NCI-H2171 (cell line): ENCODE data around the gene TCERG1L.
A peak's percentile ranks its signal among the peaks of the same experiment; 100 is the strongest.

Experiments
- DNase-seq: peaks from one replicate; lab custom pipeline; 2025; lab: John Stamatoyannopoulos, UW

Gene TCERG1L

DNA sequence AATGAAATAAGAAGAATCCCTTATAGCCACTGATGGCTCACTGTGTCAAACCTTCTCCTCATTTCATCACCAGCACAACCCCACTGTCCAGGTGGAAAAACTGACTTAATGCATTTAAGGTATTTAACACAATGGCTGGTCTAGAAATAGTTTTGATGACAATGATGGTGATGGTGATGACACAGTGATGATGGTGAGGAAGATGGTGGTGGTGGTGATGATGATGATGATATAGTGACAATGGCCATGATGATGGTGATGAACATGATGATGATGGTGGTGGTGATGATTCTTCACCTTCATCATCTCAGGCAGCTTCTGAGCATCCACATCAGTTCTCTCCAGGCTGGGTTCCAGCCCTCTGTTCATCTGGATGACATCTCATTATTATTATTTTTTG is 186.6 kb downstream of the TCERG1L start:
- DNase-seq: no peak

DNA sequence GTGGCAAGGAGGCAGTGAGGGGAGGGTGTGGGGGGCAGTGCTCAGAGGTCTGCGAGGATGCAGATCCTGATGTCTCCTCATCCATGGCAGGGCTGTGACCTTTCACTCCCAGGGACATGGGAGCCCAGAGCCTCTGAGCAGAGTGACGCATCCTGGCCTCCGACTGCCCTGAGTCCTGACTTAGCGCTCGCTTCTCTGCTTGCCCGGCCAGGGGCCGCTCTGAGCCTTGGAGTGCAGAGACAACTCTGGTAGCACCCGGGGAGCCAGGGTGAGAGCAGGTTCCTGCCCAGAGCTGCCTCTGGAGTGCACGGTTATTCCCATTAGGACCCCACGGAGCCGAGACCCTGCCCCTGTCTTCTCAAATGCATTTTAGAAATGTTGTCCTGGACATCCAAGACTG is 188.0 kb downstream of the TCERG1L start:
- DNase-seq: no peak

DNA sequence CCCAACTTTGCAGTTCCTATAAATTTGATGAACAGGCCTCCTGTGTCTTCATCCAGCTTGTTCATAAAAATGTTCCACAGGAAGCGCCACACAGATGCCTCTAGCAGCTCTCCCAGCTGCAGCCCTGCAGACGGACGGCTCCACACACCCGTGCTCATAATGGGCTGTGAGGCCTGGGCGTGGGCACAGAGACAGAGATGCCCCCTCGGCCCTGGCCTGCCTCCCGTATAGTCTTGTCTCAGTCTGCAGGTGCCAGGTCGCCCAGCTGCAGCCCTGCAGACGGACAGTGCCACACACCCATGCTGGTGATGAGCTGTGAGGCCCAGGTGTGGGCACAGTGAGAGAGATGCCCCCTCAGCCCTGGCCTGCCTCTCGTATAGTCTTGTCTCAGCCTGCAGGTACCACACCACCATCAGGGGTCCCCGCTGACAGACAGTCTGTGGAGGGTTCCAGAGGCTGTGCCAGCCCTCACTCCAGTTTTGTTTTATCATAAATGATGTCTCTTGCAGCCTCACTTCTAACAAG is 189.9 kb downstream of the TCERG1L start:
- no peak for DNase-seq

DNA sequence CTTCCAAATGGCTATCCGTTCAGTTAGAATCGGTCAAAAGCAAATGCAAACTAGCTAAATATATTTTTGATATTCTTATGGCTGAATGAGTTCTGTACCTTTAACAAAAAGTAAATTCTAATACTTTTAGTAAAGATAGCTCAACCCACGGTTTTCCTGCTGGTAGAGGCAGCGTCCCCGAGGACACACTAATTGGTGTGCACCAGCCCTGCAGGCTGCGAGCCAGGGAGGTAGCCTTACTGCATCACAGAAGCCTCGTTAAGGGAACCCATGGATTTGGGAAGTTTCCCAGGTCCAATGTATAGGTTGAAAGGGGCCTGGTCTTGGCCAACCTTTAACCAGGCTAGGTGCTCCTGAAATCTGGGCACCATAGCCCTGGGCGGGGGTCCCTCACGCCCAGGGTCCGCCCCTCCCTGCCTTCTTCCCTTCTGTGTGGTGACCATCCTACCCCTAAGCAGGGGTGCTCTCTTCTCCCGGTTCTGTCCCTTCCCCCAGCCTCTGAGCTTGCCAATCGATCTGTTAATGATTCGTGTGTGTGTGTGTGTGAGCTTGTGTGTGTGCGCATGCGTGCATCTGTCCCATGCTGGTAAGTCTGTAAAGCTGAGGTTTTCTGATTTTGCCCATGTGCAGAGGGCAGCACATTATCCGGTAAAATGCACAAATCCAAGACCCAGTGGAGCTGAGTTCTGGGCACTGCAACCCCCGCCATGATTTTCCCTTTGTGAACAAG is 191.7 kb downstream of the TCERG1L start:
- DNase-seq: no peak

DNA sequence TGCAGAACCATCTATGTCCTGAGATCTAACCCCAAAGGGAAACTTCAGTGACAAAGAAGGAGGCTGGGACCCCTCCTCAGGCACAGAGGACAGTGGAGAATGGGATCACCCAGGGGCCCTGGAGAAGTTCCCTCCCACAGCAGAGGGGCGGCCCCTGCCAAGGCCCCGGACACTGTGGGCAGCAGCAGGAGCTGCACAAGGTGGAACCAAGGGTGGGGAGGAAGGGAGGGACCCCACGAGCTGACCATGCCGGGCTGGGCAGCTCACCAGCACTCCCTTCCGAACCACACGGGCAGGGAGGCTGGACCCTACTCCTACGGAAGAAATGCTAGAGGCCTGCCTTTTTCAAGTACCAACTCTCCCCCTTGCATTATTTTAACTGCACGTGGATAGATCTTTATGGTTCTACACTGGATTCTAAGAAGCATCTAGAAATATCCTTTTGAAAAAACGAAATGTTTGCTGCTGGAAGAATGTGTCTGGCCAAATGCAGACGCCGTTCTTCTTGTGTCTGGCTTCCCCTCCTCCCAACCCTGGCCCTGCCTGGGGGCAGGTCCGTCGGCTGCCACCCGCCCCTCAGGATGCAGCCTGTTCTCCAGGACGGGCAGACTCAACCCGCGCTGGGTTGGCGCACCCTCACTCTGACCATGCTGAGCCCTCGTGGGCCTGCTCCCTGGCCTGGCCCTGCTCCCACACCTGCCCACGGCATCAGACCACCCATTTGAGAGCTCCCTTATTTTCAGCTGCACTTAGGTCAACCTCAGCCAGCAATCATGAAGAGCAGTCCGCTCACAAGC is 193.9 kb downstream of the TCERG1L start:
- no peak for DNase-seq

DNA sequence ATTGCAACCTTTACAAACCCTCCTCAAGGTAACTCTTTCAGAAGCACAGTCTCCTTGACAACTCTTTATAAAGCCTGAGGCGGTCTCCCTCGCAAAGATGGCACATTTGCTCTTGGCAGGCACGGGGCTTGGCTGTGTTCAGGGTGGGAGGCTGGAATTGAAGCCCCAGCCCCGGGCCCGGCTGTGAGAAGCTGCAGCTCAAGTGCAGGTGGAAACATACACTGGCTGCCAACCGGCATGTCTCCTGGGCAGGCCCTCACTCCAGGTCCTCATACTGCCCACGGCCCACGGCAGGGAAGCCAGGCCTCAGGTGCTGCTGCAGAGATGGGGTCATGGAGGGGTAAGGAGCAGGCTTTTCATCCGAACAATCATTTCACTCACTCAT is 194.5 kb downstream of the TCERG1L start:
- no peak for DNase-seq

DNA sequence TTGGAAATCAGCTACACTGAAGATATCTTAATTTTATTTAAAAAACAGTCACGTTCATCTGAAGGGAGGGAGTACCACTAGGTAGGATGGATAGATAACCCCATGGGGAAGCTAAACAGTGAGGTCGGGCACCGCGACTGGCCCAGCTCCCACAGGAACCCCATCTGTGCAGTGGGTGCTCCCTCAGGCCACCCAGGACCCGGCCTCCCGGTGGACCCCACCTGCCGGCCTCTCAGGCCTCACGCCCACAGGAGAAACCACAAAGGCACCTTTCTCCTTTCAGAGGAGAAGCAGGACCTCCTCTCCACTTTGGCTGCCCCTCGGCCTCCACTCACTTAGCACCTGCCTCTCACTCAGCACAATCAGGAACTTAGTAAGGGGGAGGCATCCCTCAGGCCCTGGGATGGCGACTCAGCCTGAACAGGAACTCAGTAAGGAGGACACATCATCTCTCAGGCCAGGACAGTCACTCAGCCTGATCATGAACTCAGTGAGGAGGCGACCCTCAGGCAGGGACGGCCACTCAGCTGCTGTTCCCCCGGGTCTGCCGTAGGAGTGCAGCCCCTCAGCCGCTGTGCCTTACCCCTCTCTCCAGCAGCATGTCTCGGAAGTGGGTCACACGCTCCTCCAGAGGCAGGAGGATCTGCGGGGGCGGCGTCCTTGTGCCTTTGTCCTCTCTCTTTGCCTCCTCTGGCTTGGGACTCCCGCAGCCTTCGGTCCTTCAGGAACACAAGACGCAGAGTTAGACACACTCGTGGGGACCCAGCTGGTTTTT is 195.1 kb downstream of the TCERG1L start:
- DNase-seq: no peak

DNA sequence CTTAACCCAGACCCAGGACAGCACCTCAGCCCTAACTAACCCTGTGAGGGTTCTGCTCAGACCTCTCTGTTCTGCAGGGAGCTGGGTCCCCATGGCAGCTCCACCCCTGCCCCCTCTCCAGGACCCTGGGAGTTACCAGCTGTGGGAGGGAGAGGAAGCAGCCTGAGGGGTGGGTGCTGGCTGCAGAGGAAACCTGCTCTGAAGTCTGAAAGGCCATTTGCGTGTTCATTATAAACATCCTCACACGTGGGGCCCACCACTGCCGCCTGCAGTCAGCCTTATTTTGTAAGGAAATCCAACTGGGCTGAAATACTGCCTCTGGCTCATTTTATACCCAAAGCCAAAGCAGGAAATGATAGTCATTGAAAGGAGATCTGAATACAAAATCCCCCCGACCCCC is 195.7 kb downstream of the TCERG1L start:
- DNase-seq: no peak

DNA sequence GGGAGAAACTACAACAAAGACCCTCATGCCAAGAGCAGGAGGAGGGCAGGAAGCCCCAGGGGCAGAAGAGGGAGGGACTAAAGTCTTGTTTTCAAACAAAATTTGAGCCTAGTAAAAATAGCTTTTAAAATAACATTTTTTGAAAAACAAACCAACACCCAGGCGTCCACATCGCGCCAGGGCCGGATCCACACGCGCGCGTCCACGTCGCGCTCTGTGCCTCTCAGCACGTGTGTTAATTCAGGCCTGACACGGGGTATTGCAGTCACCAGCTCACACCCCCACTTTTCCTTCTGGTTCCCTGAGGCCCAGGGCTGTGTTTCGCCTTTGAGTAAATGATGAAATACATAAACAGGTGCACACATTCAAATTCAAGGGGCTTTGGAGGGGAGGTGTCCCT is 196.2 kb downstream of the TCERG1L start:
- no peak for DNase-seq

DNA sequence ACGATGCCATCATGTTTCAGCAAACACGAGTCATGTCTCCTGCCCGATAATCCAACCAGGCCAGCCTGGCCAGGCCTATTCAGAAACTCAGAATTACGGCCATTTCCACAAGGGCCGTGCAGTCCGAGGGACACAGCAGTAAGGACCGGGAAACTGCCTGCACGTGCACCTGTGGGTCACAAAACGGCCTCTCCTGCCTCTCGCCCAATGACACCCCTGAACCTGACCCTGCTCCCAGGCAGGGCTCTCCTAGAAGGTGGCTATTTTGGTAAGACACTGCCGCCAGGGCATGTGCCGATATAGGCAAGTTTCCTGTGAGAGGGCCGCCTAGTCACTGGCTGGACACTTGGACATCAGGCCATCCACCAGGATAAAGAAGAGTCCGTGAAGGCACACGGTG is 196.7 kb downstream of the TCERG1L start:
- DNase-seq: no peak

DNA sequence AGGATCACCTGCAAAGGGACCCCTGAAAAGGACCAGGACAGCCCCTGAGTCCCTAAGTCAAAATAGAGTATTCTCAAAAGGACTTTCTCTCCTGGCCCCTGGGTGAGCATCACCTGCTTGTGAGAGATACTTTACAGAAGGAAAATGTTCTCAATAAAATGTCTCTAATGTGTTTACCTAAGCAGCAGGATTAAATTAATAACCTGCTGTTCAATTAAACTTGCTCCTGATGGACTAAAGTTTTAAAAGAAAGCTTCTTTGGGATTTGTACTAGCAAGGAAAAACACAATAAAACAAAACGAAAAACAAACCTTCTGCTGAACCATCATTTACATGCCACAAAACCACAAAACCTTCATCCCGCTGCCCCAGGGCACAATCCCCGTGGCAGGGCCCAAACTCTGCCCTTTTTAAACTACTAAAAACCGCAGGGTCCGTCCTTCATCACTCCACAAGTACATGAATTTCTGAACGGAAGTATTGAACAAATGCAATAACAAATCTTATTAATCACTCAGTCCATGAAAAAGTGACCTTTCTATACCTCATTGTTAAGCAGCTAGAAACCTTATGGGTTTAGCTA is 197.7 kb downstream of the TCERG1L start:
- no peak for DNase-seq

DNA sequence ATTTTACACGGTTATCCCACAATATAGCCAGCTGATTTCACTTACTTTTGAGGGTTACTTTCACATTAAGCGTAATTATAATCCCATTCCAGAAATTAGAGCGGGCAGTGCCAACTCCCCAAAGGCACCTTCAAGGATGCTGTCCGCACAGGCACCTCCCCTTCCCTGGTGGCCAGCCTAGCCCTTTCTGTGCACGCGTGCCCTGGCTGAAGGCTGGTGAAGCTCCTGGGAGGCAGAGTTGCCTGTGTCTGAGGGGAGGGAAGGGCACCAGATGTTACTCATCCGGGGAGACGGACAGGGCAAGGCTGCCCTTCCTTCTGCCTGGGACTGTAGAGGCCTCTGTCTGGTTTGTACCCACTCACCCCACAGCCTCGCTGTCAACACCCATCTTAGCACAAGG is 198.4 kb downstream of the TCERG1L start:
- no peak for DNase-seq

DNA sequence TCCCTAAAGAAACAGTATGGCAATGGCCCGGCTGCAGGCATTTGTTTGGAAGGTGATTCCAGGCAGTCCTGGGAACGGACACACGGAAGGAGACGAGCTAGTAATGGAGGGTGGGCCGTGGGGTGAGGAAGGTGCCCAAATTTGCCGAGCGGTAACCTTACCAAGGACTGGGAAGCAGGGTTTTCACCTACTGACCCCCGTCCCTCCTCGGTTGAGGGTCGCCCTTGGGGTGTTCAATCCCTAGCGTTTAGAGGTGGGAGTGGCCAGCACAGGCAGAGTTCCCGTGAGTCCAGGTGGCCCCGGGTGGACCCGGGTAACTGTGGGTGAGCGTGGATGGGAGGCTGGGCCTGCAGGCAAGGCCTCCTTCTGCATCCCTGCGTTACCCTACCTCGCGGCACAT is 198.8 kb downstream of the TCERG1L start:
- no peak for DNase-seq

DNA sequence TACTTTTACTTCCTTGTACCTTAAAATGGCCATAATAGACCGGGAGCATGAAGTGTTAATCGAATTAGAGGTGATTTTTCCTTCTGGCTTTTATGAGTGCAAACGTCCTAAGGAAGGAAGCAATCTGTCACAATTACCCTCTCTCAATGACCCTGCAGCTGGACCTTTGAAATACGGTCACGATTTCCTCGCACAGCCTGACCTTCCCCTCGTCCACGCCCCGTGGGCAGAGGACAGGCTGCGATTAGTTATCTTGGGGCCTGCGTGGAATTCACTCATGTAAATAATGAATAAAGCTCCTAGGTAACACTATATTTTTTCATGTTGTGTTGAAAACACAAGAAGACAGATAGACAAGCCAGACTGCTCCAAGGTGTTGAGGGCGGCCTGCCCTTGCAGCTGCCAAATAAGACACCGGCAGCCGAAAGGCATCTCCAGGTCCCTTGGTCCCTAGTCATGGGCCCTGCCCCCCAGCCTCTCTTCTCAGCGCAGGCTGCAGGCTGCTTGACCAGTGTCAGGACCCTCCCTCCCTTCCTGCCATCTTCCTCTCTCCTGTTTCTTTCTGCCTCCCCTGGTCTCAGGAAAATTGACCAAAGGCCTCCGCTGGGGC is 199.9 kb downstream of the TCERG1L start:
- no peak for DNase-seq

DNA sequence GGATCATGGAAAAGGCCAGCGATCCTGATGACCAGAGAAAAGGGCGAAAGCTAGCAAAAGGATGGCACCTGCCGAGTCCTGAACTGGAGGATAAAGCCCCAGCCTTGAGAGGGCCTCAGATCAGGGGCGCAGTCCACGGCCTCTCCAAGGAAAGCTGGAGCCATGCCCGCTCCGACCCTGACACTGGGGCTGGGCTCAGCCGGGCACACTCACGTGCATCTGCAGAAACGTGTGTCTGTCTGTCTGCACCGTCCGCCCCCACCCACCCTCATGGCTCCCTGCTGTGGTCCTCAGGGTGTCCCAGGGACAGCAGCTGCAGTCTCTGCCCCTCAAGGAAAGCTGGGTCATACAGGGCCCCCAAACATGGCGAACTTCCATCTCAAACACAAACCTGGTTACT is 200.5 kb downstream of the TCERG1L start:
- DNase-seq: no peak

DNA sequence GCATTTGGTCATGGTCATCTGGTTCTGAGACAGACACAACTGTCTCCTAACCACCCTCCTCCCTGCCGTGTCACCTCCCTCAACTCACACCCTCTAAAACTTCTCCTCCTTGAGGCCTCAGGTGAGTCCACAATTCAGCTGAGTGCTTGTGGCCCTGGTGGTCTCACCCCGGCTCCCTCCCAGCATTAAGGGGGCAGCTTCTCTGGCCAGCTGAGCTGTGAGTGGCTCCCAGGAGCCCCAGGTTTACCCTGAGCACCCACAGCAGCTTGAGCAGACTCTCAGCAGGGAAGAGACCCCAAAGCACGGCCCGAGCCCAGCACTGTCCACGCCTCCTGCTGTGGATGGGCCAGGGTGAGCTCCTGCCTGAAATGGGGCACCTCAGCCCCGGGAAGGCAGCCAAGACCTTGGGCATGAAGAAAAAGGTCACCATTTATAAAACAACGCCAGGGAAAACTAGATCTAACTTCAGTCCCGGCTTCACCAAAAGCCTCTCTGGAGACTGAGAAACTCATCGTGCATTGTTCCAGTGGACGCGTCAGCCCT is 201.2 kb downstream of the TCERG1L start:
- no peak for DNase-seq

DNA sequence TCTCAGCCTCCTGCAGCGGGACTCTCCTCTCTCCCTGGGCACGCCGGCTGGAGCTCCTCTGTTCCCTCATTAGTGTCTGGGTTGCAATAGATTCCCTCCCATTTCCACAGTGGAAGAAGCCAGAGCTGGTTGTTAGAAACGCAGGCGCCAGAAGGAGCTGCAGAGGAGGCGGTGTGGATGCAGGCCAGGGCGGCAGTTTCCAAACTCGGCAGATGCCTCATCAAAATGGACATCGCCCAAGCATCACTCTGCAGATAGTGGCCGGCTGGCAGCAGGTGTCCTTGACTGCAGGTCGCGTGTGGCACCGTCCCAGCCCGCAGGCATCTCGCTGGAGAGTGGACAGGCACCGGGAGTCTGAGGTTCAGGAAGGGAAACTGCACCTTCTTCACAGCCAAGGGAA is 201.8 kb downstream of the TCERG1L start:
- no peak for DNase-seq

DNA sequence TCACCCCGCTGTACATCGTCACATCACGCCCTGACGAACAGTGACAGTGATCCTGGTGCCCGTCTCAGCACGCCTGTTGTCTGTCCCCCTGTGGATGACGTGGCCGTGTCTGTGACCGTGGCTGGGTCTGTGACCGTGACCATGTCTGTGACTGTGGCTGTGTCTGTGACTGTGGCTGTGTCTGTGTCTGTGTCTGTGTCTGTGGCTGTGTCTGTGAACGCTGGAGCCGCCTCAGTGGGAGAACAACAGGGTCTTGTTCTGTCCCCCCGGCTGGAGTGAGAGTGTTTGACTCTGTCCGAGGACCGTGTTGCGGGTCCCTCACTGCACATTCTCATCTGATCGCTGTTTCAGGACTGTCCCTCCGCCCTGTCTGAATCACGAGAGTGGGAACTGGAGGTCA is 202.2 kb downstream of the TCERG1L start:
- no peak for DNase-seq

DNA sequence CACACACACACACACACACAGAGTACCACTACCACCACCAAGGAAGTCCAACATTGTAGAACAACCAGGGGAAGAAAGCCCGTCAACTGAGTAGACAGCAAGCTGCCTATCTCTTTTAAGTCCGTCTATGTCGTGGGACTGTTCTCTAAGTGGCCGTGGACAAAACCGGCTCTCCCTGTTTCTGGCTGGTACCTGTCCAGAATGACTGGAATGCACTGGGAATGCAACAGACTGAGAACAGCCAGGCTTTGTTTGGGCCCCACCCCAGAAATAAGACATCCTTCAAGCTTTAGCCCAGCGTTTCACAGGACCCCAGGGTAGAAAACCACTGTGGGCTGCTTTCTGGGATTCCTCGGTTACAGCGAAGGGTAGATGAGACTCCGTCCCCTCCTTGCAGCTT is 203.6 kb downstream of the TCERG1L start:
- no peak for DNase-seq

DNA sequence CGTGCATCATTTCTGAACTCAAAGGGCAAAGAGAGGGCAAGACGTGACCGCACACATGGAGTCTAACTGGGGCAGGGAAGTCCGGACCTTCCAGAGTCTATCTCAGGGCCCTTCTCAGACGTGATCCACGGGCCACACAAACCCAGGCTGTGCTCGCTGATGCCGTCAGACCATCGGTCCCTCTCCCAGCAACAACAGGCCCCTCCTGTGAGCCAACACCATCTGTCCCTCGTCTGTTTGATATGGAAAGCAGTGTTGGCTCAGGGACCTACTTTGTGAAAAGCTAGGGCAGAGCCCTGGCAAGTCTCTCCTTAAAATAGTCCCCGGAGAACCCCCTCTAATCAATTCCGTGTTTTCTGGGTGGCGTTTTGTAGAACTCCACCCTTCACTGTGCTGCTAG is 208.8 kb downstream of the TCERG1L start:
- peak; percentile 53 for DNase-seq

DNA sequence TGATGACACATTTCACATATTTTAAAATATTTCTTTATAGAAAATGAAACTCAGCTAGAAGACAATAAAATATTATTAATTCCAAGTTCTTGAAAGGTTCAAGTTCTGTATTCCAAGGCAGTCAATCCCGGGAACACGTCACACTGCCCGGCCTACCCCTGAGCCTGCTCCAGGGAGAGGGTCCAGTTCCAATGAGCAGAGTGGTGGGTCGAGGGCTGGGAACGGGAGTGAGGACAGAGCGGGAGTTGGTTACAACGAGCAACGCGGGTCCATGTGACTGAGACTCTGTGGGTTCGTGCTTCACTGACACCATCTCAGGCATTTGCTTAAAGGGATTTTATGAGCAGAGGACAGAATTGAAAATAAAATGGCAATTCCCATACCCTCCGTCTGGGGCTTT is 209.4 kb downstream of the TCERG1L start:
- DNase-seq: no peak
